ENCODE results near the gene KIF2A. TPM values are rescaled to one million over a fixed set of nuclear protein-coding genes. Genes with fewer than 3 reads are reported as not detected.

KIF2A gene
- total and polyA plus RNA-seq, 2 of the 13 experiments (the other 11 are each of a cell fraction or from before 2014, with no cell fraction given) = 8.5 to 19.2 TPM

DNA sequence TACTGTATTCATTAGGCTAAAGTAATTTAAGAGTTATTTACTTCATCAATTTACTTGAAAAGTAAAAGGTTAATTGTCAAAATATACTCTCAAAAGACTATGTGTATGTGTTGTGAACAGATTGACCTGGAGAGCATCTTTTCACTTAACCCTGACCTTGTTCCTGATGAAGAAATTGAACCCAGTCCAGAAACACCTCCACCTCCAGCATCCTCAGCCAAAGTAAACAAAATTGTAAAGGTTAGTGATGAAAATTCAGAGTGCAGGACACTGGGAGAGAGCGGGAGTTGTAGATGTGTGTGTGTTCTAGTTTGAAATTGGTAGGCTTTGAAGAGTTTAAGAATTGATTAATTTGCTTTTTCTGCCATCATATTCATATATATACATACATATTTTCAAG is 41.9 kb downstream of the KIF2A start (continued):
- TF ChIP-seq, protein P1, sequence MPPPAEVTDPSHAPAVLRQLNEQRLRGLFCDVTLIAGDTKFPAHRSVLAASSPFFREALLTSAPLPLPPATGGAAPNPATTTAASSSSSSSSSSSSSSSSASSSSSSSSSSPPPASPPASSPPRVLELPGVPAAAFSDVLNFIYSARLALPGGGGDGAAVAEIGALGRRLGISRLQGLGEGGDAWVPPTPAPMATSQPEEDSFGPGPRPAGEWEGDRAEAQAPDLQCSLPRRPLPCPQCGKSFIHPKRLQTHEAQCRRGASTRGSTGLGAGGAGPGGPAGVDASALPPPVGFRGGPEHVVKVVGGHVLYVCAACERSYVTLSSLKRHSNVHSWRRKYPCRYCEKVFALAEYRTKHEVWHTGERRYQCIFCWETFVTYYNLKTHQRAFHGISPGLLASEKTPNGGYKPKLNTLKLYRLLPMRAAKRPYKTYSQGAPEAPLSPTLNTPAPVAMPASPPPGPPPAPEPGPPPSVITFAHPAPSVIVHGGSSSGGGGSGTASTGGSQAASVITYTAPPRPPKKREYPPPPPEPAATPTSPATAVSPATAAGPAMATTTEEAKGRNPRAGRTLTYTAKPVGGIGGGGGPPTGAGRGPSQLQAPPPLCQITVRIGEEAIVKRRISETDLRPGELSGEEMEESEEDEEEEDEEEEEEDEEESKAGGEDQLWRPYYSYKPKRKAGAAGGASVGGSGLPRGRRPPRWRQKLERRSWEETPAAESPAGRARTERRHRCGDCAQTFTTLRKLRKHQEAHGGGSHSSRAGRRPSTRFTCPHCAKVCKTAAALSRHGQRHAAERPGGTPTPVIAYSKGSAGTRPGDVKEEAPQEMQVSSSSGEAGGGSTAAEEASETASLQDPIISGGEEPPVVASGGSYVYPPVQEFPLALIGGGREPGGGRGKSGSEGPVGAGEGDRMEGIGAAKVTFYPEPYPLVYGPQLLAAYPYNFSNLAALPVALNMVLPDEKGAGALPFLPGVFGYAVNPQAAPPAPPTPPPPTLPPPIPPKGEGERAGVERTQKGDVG (CRISPR knock-in tag; IDR thresholded peaks at IDR 0.05; ENCODE audit: borderline replicate concordance) = no peak
- TF ChIP-seq, protein P2, sequence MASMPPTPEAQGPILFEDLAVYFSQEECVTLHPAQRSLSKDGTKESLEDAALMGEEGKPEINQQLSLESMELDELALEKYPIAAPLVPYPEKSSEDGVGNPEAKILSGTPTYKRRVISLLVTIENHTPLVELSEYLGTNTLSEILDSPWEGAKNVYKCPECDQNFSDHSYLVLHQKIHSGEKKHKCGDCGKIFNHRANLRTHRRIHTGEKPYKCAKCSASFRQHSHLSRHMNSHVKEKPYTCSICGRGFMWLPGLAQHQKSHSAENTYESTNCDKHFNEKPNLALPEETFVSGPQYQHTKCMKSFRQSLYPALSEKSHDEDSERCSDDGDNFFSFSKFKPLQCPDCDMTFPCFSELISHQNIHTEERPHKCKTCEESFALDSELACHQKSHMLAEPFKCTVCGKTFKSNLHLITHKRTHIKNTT (CRISPR knock-in tag; IDR thresholded peaks at IDR 0.05) = no peak

DNA sequence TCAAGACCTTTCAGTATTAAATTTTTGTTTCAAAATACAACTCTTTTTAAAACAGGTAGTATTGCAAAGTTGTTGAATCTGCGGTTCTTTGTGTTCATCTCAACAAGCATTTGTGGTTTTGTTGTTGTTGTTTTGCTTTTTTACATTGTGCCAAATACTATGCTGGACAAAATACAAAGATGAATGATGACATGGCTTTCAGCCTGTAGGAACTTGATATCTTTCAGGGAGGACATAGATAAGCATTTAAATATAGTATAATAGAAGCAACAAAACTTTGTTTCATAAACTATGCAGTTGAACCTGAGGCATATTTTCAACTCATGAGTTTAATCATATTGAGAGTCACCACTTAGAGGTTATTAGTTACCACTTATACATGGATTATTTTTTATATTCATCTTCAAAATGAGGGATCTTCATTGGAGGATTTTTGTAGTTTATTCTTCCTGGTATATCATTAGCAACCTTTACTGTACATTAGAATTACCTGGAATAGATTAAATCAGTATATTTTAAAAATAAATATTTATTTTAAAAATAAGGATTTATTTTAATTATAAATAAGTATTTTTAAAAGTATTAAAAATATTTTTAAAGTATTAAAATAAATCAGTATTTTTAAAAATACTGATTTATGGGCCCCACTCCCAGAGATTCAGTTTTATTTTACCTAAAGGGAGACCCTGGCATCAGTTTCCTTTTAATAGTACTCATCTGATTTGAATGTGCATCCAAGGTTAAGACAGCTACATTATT is 42.9 kb downstream of the KIF2A start:
- BruUV-seq (replicated peaks) = no TSS peak
- no peak for FAIRE-seq
- ChIA-PET CTCF (ENCODE audit: low intra/inter-chr PET ratio, low total read pairs) (no interaction called here), POLR2A (no interaction called here)
- no peak for TF ChIP-seq FOSL1 (CRISPR knock-in tag; IDR thresholded peaks at IDR 0.05; ENCODE audit: borderline replicate concordance)
- TF ChIP-seq RAD21 (CRISPR knock-in tag; IDR thresholded peaks at IDR 0.05) = no peak
- no peak for TF ChIP-seq ZNF430 (CRISPR knock-in tag; IDR thresholded peaks at IDR 0.05)
- Histone ChIP-seq H4K20me1 (ENCODE audit: insufficient read depth, low read length) (no peaks in the 10 kb centered on the region), H3K4me1 (ENCODE audit: insufficient read depth, low read length) (no peaks in the 10 kb centered on the region), H3K36me3 (replicated peaks in 1 of 2; ENCODE audit: control insufficient read depth in 1 of 2, insufficient read depth in 2 of 2, low read length in 2 of 2) (peaks cover 0 to 9% of the 10 kb centered on the region in 2 experiments; a peak in 1 of 5 replicates), H3K4me3 (replicated peaks in 1 of 3; ENCODE audit: insufficient read depth in 1 of 3, low read depth in 2 of 3, low read length in 3 of 3) (no peak overlapping the region), H3K9me3 (ENCODE audit: low read length) (no peaks in the 10 kb centered on the region), H3K27ac (ENCODE audit: extremely low read length, insufficient read depth, low read length) (no peak overlapping the region), H3K79me2 (ENCODE audit: insufficient read depth, low read length) (no peaks in the 10 kb centered on the region), H3K27me3 (ENCODE audit: control insufficient read depth in 1 of 2, insufficient read depth in 2 of 2, low read length in 2 of 2) (no peaks in the 10 kb centered on the region), H3K9ac (ENCODE audit: insufficient read depth, low read depth, low read length) (no peak overlapping the region), H3K4me2 (ENCODE audit: low read depth, low read length) (no peak overlapping the region), H2AFZ (ENCODE audit: low read length) (no peak overlapping the region)
- intact Hi-C loops (cut with micrococcal nuclease; ENCODE audit: unreplicated experiment) (no loop called here), in situ Hi-C loops (cut with HindIII; ENCODE audit: extremely low pct_ligation_motif_present, low pct_unique_long_range_greater_than_20kb) (no loop called here)
- no peak for ATAC-seq
- no peak for DNase-seq (ENCODE audit: low spot score)
- WGBS (ENCODE audit: low lambda C conversion rate) = 98% methylated on average over 1 of the region's 1 CpG
